ENCODE data around the gene BRD1.

- TF ChIP-seq CTCF (IDR thresholded peaks at IDR 0.05), result no peak
- TF ChIP-seq POLR2AphosphoS5 (IDR thresholded peaks at IDR 0.05), result no peak
These were observed 101.5 kb downstream of the BRD1 start for GRCh38 chr22:49726022-49726681.
